HFF-Myc (cell line): ENCODE data around the gene ZDHHC8.

Source experiments
- DNase-seq: peaks from one replicate; pipeline ENCODE4 v3.0.0-alpha.2; 2011; ENCODE audit warnings: low read depth; ENCODE audit errors: extremely low read depth
- H3K4me3 ChIP-seq: replicated peaks from 2 replicates; pipeline ENCODE4 v1.5.1; 2011; ENCODE audit warnings: low read depth, mild to moderate bottlenecking, control low read depth, low read length
- TF ChIP-seq, protein P1 (sequence below): IDR thresholded peaks from 2 replicates; pipeline ENCODE4 v1.5.1; 2012; ENCODE audit warnings: mild to moderate bottlenecking, low read depth, low read length, control low read depth; ENCODE audit errors: missing control alignments

Gene ZDHHC8

DNA sequence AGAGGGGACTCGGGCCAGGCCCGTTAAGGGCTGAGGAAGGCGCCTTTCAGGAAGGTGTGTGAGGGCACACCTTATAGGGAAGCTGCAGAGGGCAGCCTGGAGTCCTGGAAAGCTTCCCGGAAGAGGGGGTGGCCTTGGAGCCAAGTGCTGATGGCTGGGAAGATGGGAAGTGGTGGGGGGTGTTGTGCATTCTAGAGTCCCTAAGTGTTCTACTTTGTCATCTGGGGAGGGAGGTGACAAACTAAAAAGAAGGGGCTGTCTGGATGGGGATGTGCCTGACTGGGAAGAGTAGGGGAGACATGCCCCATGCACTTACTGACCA lies 6.8 kb downstream of the ZDHHC8 start:
- H3K4me3 ChIP-seq, result no peak overlapping the region
- TF ChIP-seq, protein P1, sequence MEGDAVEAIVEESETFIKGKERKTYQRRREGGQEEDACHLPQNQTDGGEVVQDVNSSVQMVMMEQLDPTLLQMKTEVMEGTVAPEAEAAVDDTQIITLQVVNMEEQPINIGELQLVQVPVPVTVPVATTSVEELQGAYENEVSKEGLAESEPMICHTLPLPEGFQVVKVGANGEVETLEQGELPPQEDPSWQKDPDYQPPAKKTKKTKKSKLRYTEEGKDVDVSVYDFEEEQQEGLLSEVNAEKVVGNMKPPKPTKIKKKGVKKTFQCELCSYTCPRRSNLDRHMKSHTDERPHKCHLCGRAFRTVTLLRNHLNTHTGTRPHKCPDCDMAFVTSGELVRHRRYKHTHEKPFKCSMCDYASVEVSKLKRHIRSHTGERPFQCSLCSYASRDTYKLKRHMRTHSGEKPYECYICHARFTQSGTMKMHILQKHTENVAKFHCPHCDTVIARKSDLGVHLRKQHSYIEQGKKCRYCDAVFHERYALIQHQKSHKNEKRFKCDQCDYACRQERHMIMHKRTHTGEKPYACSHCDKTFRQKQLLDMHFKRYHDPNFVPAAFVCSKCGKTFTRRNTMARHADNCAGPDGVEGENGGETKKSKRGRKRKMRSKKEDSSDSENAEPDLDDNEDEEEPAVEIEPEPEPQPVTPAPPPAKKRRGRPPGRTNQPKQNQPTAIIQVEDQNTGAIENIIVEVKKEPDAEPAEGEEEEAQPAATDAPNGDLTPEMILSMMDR, result no peak
- DNase-seq, result no peak

- DNase-seq, result no peak
- no peak overlapping the region for H3K4me3 ChIP-seq
- TF ChIP-seq, protein P1, result no peak
Measured at GRCh38 chr22:20138868-20139267, 7.3 kb downstream of the ZDHHC8 start.

GRCh38 chr22:20139391-20140106 lies 7.9 kb downstream of the ZDHHC8 start:
- no peak for DNase-seq
- TF ChIP-seq, protein P1, result no peak
- no peak overlapping the region for H3K4me3 ChIP-seq

GRCh38 chr22:20140107-20140445 lies 8.5 kb downstream of the ZDHHC8 start:
- TF ChIP-seq, protein P1, result no peak
- no peak overlapping the region for H3K4me3 ChIP-seq
- no peak for DNase-seq

- TF ChIP-seq, protein P1, result no peak
- DNase-seq, result no peak
Measured at GRCh38 chr22:20140521-20140964, 8.9 kb downstream of the ZDHHC8 start.

DNA sequence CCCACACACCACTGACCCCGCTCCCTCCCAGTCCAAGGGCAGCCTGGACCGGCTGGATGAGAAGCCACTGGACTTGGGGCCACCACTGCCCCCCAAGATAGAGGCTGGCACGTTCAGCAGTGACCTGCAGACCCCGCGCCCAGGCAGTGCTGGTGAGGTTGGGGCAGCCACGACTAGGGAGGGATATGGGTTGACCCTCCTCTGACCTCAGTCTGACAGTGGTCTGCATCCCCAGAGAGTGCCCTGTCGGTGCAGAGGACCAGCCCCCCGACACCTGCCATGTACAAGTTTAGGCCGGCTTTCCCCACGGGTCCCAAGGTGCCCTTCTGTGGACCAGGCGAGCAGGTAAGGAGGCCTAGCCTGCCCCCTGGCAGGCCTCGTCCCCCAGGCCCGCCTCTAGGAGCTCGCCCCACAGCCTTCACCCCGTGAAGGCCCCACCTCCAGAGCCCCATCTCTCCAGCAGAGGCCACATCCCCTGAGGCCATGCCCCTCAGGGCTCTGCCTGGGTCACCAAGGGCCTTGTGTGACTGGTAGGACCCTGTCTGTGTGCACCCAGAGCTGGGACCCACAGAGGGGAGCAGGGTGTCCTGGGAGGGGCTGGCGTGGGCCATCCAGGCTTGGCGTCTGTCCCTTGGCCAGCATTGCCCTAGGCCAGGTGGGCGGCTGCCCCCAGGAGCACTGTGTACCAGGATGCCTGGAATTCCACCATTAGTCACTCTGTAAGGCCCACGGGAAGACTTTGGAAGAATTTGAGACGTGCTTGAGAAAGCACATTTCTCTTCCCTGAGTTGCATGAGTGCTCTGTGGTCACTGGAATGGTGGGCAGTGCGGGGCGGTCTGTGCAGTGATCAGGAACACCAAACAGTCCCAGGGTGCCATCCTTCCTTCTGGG lies 9.8 kb downstream of the ZDHHC8 start:
- no peak overlapping the region for H3K4me3 ChIP-seq
- DNase-seq, result no peak
- TF ChIP-seq, protein P1, result no peak

More at GRCh38 chr22:20140521-20140964, 8.9 kb downstream of the ZDHHC8 start:
- H3K4me3 ChIP-seq, result no peak overlapping the region
